ENCODE results near the gene ZIC1.

Gene ZIC1

GRCh38 chr3:147380387-147380951 is 28.7 kb upstream of the ZIC1 start:
- no peak for DNase-seq (ENCODE audit: low spot score)

- no peak for DNase-seq (ENCODE audit: low spot score)
Measured at GRCh38 chr3:147380977-147381376, 28.2 kb upstream of the ZIC1 start.

DNA sequence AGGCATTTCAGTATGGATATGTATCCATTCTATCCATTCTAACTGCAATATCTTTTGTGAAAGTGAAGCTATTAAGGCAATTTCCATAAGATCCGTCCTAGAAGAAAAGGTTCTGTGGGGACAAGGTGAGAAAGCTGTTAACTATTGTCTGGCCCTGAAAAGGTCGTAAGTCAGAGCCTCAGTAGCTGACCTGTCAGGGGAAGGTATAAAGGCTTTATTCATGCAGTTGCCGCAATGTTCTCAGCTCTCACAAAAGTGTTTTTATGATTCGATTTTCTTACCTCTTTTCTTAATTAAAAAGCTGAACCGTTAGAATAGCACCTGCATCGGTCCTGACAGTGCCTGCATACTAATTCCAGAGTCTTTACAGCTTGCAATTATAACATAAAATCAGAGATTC is 27.6 kb upstream of the ZIC1 start:
- no peak for DNase-seq (ENCODE audit: low spot score)

- no peak for DNase-seq (ENCODE audit: low spot score)
Measured at GRCh38 chr3:147383617-147384016, 25.5 kb upstream of the ZIC1 start.

DNA sequence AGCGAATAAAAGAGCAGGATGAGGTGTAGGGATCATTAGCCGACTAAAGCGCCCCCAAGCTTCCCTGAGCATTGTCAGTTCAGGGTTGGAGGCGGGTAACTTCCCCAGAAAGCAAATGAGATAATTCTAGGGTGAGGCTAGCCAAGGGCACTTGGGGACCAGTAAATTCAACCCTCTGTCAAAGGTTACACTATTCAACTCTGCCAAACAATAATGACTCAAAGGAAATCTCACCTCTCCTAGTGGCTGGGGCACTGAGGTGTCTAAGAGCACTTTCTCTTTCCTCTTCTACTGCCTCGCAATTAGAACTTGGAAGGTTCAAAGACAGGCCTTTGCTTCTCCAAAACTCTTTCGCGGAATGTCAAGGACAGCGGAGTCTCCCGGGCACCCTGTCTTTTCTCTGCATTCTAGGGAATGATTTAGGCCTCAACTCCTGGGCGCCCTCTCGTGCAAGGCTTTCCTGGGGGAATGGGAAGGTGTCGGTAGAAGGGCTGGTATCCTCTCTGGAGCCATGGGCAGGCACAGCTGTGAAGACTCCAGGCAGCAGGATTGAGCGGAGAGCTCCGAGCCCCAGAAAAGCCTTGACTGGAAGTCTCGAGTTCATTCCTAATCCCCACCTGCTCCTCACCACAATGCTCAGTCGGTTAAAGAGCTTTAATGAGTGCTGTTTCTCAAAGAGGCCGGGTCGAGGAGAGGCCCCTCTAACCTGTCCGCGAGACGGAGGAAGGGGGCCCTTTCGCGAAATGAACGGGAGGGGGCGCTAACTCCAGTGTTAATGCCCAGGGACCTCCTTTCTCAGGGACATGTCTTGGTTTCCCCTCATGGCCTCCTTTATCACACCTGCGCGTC is 24.7 kb upstream of the ZIC1 start:
- DNase-seq (ENCODE audit: low spot score), result no peak

GRCh38 chr3:147385059-147386012 is 23.8 kb upstream of the ZIC1 start:
- DNase-seq (ENCODE audit: low spot score), result no peak

GRCh38 chr3:147387291-147387884 is 21.8 kb upstream of the ZIC1 start:
- no peak for DNase-seq (ENCODE audit: low spot score)

DNA sequence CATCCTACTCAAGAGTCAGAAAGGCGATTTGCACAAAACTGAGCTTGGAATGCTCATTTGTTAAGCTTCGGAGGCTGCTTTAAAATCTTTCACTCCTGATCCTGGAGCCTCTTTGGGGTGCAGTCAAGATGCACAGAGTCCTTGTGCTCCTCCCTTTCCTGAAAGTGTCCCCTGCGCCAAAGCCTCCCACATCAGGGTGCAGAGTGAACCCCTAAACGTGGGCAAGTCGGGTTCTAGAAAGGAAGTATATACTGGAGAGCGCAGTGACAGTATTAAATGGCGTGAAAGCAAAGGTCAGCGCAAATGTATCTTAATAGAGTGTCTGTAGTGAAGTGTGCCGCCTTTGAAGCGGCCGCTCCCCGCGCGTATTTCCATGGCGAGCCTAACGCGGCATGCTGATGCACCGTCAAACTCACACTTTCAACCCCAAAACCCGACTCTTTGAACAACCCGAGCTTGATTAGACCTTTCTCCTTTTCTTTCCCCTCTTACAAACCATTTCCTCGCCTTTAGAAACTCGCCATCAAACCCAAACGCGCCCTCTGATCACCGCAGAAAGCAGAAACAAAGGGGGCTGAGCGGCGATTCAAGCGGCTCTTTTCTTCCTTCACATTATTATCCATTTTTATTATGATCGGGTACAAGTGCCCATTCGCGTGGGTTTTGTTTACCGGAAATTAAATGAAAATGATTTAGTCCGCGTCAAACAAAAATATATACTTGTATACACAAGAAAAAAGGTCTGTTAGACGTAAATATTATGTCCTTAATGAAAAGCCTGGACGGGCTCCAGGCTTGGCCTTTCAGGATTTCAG is 21.1 kb upstream of the ZIC1 start:
- no peak for DNase-seq (ENCODE audit: low spot score)

DNA sequence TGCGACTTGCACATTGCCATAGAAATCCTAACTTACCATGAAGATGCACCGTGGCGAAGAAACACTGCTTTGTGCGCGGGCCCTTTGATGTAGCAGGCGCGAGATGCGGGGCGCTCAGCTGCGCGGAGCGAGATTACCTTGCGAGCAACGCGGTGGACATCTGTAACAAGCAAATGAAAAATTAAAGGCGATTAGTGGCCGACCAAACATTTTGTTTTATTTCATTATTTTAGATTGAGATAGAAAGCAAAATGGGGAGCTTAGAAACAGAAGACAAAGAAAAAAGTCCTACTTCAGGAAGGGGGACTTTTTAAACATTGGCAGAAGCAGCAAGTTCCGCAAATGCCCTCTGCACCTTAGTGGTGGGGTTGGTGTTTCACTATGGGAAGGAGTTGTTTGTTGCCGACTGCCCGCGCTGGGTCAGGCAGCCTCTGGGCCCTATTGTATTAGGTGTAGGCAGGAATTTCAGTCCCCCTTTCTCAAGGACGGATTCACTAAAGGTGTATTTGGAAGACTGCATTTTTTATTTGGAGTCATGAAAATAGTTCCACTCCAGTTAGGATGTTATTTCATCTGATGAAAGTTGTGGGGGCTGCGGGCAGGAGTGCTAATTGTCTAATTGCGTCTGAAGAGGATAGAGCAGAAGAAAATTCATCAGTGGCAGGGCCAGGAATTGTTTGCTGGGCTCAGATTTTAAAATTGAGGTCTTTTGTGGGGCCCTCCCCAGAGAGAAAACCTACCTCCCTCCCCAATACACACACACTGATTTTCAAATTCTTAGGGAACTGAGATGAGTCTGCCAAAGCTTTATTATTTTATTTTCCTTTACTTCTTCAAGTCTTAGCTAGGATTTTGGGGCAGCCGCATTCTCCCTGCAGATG is 20.2 kb upstream of the ZIC1 start:
- no peak for DNase-seq (ENCODE audit: low spot score)

DNA sequence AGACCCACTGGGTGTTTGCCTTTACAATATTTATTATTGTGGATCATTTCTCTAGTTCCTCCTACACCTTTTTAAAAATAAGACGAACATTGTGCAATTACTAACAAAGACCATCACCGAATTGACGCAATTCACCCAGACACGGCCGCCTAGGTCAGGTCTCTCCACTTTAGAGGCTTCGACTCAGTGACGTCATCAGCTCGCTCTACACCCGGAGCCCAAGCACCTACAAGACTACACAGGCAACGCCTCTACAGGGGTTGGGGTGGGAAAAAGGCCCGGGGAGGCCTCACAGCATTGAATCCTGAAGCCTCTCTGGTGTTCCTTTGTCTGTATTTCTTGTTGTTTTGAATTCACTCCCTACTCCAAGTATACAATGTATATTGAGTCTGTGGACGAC is 19.4 kb upstream of the ZIC1 start:
- DNase-seq (ENCODE audit: low spot score), result no peak

DNA sequence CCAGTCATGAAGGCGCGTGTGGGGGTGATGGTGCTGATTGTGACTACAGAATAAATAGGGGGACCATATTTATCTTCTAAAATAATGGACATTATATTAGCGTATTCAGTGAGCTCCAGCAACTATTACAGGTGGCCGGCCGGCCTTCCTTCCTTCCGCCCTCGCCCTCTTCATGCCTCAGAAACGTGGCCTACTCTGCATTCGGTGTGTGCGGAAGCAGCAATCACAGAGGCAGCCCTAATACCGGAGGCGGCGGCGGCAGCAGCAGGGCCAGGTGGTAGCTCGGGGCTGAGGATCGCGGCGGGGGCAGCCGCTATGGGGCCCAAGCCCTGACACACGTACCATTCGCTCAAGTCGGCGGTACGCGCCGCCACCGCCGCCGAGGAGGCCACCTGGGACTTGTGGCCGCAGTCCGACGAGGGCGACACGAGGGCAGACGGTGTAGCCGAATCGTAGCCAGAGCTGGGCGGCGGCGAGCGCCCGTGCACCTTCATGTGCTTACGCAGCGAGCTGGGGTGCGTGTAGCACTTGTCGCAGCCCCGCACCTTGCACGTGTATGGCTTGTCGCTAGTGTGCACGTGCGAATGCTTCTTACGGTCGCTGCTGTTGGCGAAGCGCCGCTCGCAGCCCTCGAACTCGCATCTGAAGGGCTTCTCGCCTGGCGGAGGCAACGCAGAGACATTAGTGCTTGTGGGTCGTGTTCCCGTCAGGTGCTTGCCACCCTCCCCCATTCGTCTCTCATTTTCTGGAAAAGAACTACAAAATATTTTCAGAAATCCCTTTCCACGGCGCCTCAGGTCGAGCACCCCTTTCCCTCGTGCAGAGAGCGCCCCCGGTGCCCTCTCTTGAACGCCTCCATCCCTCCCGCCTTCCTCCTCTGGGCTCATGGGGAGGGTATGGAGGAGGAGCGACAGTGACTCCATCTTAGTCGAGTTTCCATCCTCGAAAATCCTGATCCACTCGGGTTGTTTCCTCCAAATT is 18.3 kb upstream of the ZIC1 start:
- DNase-seq (ENCODE audit: low spot score), result no peak

DNA sequence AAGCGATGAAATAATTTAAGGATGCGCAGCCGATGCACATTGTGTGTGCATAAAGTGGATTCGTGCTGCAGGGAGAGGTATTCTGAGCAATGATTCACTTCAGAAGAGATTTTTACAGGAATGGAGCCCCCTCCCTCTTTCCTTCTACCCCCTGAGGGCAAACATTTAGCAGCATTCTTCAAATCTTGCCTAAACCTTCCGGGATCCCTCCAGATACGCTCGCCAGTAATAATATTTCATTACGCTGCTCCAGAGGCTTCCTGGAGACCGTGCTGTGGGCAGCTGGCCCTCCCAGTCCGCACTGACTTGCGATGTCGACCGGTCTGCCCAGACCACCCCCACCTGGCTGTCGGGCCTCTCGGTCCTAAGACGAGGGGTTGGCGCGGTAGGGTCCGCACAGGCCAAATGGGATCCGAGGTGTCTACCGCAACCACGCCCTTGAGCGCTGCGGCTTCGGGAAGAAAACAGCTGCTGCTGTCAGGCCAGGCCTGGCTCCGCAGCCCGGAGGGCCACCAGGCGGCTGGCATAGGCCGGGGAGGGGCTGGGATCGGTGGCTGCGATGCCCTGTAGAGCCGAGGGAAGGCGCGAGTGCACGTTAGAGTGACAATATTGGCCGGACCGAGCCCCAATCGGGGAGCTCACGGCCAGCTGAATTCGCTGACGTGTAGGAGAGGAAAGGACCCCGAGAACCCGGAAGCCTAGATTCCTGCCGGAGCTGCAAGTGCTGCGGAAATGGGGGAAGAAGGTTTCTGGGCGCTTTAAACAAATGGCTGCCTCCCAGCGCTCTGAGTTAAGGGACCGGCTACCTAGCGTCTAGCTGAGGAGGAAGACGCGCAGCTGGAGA is 17.2 kb upstream of the ZIC1 start:
- no peak for DNase-seq (ENCODE audit: low spot score)

GRCh38 chr3:147392625-147392946 is 16.6 kb upstream of the ZIC1 start:
- DNase-seq (ENCODE audit: low spot score), result no peak

GRCh38 chr3:147393261-147393942 is 15.8 kb upstream of the ZIC1 start:
- DNase-seq (ENCODE audit: low spot score), result no peak

DNA sequence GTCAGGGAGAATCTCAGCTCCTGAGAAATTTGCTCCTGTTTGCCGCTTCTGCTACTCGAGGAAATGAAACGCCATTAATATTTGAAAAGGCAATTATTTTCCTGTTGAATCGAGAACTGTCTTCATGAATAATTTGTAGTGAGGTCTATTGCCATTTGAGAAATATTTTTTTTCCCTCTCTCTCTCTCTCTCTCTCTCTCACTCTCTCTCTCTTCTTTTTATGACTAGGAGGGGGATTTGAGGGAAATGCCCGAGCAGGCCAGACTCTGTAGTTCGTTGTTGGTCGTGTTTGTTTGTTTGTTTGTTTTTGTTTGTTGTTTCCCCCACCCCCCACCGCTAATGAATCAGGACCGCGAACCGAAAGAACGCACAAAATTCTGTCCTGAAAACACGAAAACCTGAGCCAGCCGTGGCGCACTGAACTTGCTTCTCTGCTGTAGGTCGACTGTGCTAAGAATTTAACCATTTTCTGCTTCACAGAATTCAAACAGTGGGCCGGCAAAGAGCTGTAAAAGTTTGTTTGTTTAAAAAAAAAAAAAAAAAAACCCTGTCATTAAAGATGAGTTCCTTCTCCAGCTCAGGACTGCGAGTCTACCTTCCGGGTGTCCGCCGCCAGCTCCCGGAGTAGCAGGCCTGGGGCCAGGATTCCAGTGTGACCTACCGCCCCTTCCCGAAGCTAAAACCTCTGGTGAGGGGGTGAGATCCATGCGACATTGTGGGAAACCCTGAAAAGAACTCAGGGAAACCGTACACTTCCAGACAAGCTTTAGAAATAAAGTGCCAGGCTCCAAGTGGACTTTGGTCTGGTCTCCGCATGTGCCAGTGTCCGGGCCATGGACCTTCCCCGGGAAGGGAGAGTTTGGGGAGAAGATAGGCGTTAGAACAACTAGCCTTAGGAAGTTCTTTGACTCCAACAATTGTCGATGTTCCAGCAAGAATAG is 15.0 kb upstream of the ZIC1 start:
- no peak for DNase-seq (ENCODE audit: low spot score)

DNA sequence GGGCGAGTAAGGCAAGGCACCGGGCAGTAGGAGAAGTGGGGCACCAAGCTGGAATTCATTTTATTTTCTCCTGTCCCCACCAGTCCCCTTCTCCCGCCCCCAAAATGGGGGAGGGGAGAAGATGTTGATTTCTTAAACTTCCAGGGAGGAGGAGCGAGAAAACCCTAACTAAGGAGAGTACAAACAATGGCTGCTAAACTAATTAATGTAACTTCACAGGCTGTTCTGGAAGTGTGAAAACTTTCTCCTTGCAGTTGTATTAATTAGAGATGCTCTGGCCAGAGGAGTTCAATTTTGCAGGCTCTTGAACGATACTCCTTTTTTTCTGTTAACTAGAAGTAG is 14.3 kb upstream of the ZIC1 start:
- DNase-seq (ENCODE audit: low spot score), result no peak
